Left ventricle myocardium inferior (tissue), 1 donor: ENCODE data around the gene SLC25A45. TPM values are rescaled to one million over a fixed set of nuclear protein-coding genes. Genes with fewer than 3 reads are reported as not detected.

Source experiments
- DNase-seq: peaks from one replicate; pipeline ENCODE4 v3.0.0-alpha.2; 2020
- H3K27ac ChIP-seq: fragments of 200-600 bp; replicated peaks from 2 replicates; pipeline ENCODE4 v1.8.0; 2021
- H3K27me3 ChIP-seq: fragments of 200-600 bp; 2 replicates; pipeline ENCODE4 v1.8.0; 2021; ENCODE audit warnings: low read depth
- H3K36me3 ChIP-seq: fragments of 200-600 bp; 2 replicates; pipeline ENCODE4 v1.8.0; 2021
- H3K4me1 ChIP-seq: fragments of 200-600 bp; 2 replicates; pipeline ENCODE4 v1.8.0; 2021
- H3K4me3 ChIP-seq: fragments of 200-600 bp; 2 replicates; pipeline ENCODE4 v1.8.0; 2021; ENCODE audit warnings: mild to moderate bottlenecking, moderate library complexity
- H3K9me3 ChIP-seq: fragments of 200-600 bp; replicated peaks from 2 replicates; pipeline ENCODE4 v1.8.0; 2021
- CTCF ChIP-seq: fragments of 200-600 bp; IDR thresholded peaks from 2 replicates; pipeline ENCODE4 v1.8.0; 2021; ENCODE audit warnings: antibody characterized with exemption, mild to moderate bottlenecking, borderline replicate concordance
- intact Hi-C: fragments of 100-400 bp; cut with micrococcal nuclease; formaldehyde crosslinking; loops from one replicate; pipeline ENCODE4 v1.11.0; 2022
- long read RNA-seq: library from polyadenylated mRNA; unstranded; transcript quantifications from one replicate; pipeline ENCODE4 v2.0.0, GENCODE V29; 2021
- total RNA-seq: library from RNA; stranded (reverse); fragmentation: NEBNext Ultra II Directional; extraction: Animal tissue kit (Norgen Biotek cat#: 25700); gene quantifications from one replicate; pipeline ENCODE4 v1.2.1, GENCODE V29; 2021
- donor health status: DM: no; HTN: yes; CAD: no; lungs with severe emphysema.

SLC25A45 gene, protein sequence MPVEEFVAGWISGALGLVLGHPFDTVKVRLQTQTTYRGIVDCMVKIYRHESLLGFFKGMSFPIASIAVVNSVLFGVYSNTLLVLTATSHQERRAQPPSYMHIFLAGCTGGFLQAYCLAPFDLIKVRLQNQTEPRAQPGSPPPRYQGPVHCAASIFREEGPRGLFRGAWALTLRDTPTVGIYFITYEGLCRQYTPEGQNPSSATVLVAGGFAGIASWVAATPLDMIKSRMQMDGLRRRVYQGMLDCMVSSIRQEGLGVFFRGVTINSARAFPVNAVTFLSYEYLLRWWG
- 5.0 TPM for total RNA-seq
- long read RNA-seq, partial matches to known transcripts: 0 of 1 reads
- long read RNA-seq, other reads (novel, unspliced or antisense): 1 of 1 reads

DNA sequence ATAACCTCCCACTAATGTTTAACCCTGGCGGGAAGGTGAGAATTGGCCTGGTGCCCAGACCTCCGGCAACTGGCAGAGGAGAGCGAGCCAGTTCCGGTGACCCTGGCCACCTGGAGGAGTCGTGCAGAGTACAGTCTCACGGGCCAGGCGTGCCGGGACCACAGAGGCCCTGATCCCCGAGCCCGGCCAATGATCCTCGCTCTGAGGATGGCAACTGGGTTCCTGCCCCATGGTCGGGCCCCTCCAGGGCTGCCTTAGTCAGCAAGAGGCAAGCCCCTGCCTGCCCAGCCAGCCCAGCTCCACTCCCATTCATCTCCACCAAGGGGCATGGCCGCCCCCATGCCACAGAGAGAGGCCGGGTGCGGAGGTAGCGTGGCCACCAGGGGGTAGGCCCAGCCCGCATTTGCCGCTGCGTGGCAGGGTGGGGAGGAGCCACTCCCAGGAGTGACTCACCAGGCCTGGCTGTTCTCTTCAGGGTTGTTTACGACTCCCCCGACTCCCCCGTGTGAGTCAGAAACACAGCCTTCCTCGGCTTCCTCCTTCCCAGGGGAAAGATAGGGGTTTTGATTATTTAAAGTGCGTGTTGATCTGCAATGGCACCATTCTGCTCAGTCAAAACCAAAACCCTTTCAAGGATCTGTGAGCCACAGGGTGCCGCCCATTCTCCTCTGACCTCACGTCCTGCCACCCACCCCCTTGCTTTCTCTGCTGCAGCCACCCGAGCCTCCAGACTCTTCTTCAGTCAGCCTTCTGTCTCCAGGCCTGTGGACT is at the start of gene SLC25A45:
TSS of gene SLC25A45 (minus strand) at position 614 of the 771 bp plus-strand sequence. CDS start 695 bp downstream, outside the sequence.
- intact Hi-C loops: no loop called here
- no peaks in the 10 kb centered on the region for H3K9me3 ChIP-seq
- H3K27me3 ChIP-seq: no peaks in the 10 kb centered on the region
- peaks cover 71% of the 10 kb centered on the region for H3K4me1 ChIP-seq
- DNase-seq: peak; percentile 91
- peak within 1 kb of the TSS; percentile 66 for H3K4me3 ChIP-seq
- peak within 1 kb of the TSS; percentile 97 for H3K27ac ChIP-seq
- H3K36me3 ChIP-seq: no peaks in the 10 kb centered on the region
- TF ChIP-seq CTCF: peak; percentile 90

GRCh38 chr11:65431451-65432099 is 49.1 kb upstream of the SLC25A45 start:
- Histone ChIP-seq H3K27me3 (no peaks in the 10 kb centered on the region), H3K27ac (peak overlapping the region; percentile 100), H3K9me3 (no peaks in the 10 kb centered on the region), H3K36me3 (peaks cover 75% of the 10 kb centered on the region), H3K4me1 (peaks cover 99% of the 10 kb centered on the region), H3K4me3 (peak overlapping the region; percentile 80)
- no peak for TF ChIP-seq CTCF
- DNase-seq: no peak
- intact Hi-C loops: no loop called here

- Histone ChIP-seq H3K27ac (peak overlapping the region; percentile 100), H3K9me3 (no peaks in the 10 kb centered on the region), H3K27me3 (no peaks in the 10 kb centered on the region), H3K36me3 (peaks cover 75% of the 10 kb centered on the region), H3K4me3 (peak overlapping the region; percentile 80), H3K4me1 (peaks cover 97% of the 10 kb centered on the region)
- intact Hi-C loops: no loop called here
- TF ChIP-seq CTCF: no peak
- no peak for DNase-seq
These were observed 48.2 kb upstream of the SLC25A45 start for GRCh38 chr11:65430406-65431217.

GRCh38 chr11:65429724-65430405 is 47.4 kb upstream of the SLC25A45 start:
- Histone ChIP-seq H3K4me3 (peak overlapping the region; percentile 80), H3K9me3 (no peaks in the 10 kb centered on the region), H3K36me3 (peaks cover 75% of the 10 kb centered on the region), H3K27me3 (no peaks in the 10 kb centered on the region), H3K4me1 (peaks cover 97% of the 10 kb centered on the region), H3K27ac (peak overlapping the region; percentile 100)
- no peak for TF ChIP-seq CTCF
- intact Hi-C loops: no loop called here
- DNase-seq: peak; percentile 72
